ENCODE data around the gene NME7. TPM values are rescaled to one million over a fixed set of nuclear protein-coding genes. Genes with fewer than 3 reads are reported as not detected.

Gene NME7
- total and polyA plus RNA-seq, 2 experiments from 2014 or later: 22.3 to 35.3 TPM

GRCh38 chr1:169395955-169396354, 28.4 kb upstream of the NME7 start:
- Histone ChIP-seq H3K27ac (no peak overlapping the region), H3K9ac (no peak overlapping the region), H3K9me2 (ENCODE audit: insufficient read depth) (no peaks in the 10 kb centered on the region), H3F3A (ENCODE audit: insufficient read depth) (no peaks in the 10 kb centered on the region; the same call in 1 of the 2 replicates), H3K9me3 (ENCODE audit: low read depth) (no peaks in the 10 kb centered on the region), H3K4me2 (ENCODE audit: unreplicated experiment) (no peak overlapping the region), H2AFZ (no peak overlapping the region), H3K4me3 (no peak overlapping the region), H3K4me1 (ENCODE audit: insufficient read depth) (no peaks in the 10 kb centered on the region), H3K36me3 (ENCODE audit: low read depth) (peaks cover 38% of the 10 kb centered on the region), H3K27me3 (replicated peaks; ENCODE audit: insufficient read depth) (no peaks in the 10 kb centered on the region), H4K20me1 (ENCODE audit: insufficient read depth) (no peaks in the 10 kb centered on the region), H3K79me2 (ENCODE audit: insufficient read depth) (no peaks in the 10 kb centered on the region)
- peak; percentile 6 for DNase-seq
- in situ Hi-C loops (cut with MboI): no loop called here
- TF ChIP-seq EZH2 (IDR thresholded peaks at IDR 0.05; ENCODE audit: insufficient read depth, poor library complexity, severe bottlenecking) (no peak), EZH2phosphoT487 (IDR thresholded peaks at IDR 0.05; ENCODE audit: insufficient read depth, low read depth) (no peak)
- 68% methylated on average over 3 of the region's 3 CpGs for WGBS, 2 experiments (ENCODE audit: low coverage in 1 of 2, low lambda C conversion rate in 2 of 2, missing lambda C conversion rate in 2 of 2)

- Histone ChIP-seq H3K36me3 (ENCODE audit: low read depth) (peaks cover 63% of the 10 kb centered on the region), H4K20me1 (ENCODE audit: insufficient read depth) (no peaks in the 10 kb centered on the region), H3K27me3 (replicated peaks; ENCODE audit: insufficient read depth) (no peaks in the 10 kb centered on the region), H3K79me2 (ENCODE audit: insufficient read depth) (no peaks in the 10 kb centered on the region), H2AFZ (no peak overlapping the region), H3K9ac (no peak overlapping the region), H3K9me3 (ENCODE audit: low read depth) (no peaks in the 10 kb centered on the region), H3K9me2 (ENCODE audit: insufficient read depth) (no peaks in the 10 kb centered on the region), H3K27ac (no peak overlapping the region), H3K4me2 (ENCODE audit: unreplicated experiment) (no peak overlapping the region), H3K4me3 (no peak overlapping the region), H3F3A (ENCODE audit: insufficient read depth) (no peaks in the 10 kb centered on the region; the same call in 1 of the 2 replicates), H3K4me1 (ENCODE audit: insufficient read depth) (no peaks in the 10 kb centered on the region)
- WGBS, 2 experiments (ENCODE audit: low coverage in 1 of 2, low lambda C conversion rate in 2 of 2, missing lambda C conversion rate in 2 of 2): 96 to 97% methylated on average over 1 of the region's 1 CpG
- in situ Hi-C loops (cut with MboI): no loop called here
- no peak for TF ChIP-seq EZH2phosphoT487 (IDR thresholded peaks at IDR 0.05; ENCODE audit: insufficient read depth, low read depth)
- no peak for TF ChIP-seq EZH2 (IDR thresholded peaks at IDR 0.05; ENCODE audit: insufficient read depth, poor library complexity, severe bottlenecking)
- DNase-seq: no peak
Measured at GRCh38 chr1:169392406-169392805, 24.8 kb upstream of the NME7 start.

- H3K4me2 ChIP-seq (ENCODE audit: unreplicated experiment): no peak overlapping the region
- H3K4me3 ChIP-seq: no peak overlapping the region
- no peak for DNase-seq
- H3K27ac ChIP-seq: no peak overlapping the region
- H3K27me3 ChIP-seq (replicated peaks; ENCODE audit: insufficient read depth): no peaks in the 10 kb centered on the region
- no peaks in the 10 kb centered on the region for H3K79me2 ChIP-seq (ENCODE audit: insufficient read depth)
- no peaks in the 10 kb centered on the region for H3K4me1 ChIP-seq (ENCODE audit: insufficient read depth)
- no peaks in the 10 kb centered on the region; the same call in 1 of the 2 replicates for H3F3A ChIP-seq (ENCODE audit: insufficient read depth)
- H3K9ac ChIP-seq: no peak overlapping the region
- H2AFZ ChIP-seq: no peak overlapping the region
- H3K36me3 ChIP-seq (ENCODE audit: low read depth): peaks cover 69% of the 10 kb centered on the region
- H4K20me1 ChIP-seq (ENCODE audit: insufficient read depth): no peaks in the 10 kb centered on the region
- H3K9me2 ChIP-seq (ENCODE audit: insufficient read depth): no peaks in the 10 kb centered on the region
- in situ Hi-C loops (cut with MboI): no loop called here
- TF ChIP-seq EZH2phosphoT487 (IDR thresholded peaks at IDR 0.05; ENCODE audit: insufficient read depth, low read depth) (no peak), EZH2 (IDR thresholded peaks at IDR 0.05; ENCODE audit: insufficient read depth, poor library complexity, severe bottlenecking) (no peak)
- no peaks in the 10 kb centered on the region for H3K9me3 ChIP-seq (ENCODE audit: low read depth)
Measured at GRCh38 chr1:169390303-169390702, 22.7 kb upstream of the NME7 start.

GRCh38 chr1:169387399-169387798, 19.8 kb upstream of the NME7 start:
- H2AFZ ChIP-seq: no peak overlapping the region
- H3K4me2 ChIP-seq (ENCODE audit: unreplicated experiment): no peak overlapping the region
- H4K20me1 ChIP-seq (ENCODE audit: insufficient read depth): no peaks in the 10 kb centered on the region
- DNase-seq: no peak
- in situ Hi-C loops (cut with MboI): no loop called here
- no peaks in the 10 kb centered on the region for H3K9me3 ChIP-seq (ENCODE audit: low read depth)
- H3K27me3 ChIP-seq (replicated peaks; ENCODE audit: insufficient read depth): no peaks in the 10 kb centered on the region
- H3F3A ChIP-seq (ENCODE audit: insufficient read depth): no peaks in the 10 kb centered on the region; the same call in 1 of the 2 replicates
- no peaks in the 10 kb centered on the region for H3K4me1 ChIP-seq (ENCODE audit: insufficient read depth)
- 0 out of 2 replicates have a peak, but pooled peaks cover 3% of the 10 kb centered on the region for H3K79me2 ChIP-seq (ENCODE audit: insufficient read depth)
- peaks cover 76% of the 10 kb centered on the region for H3K36me3 ChIP-seq (ENCODE audit: low read depth)
- no peaks in the 10 kb centered on the region for H3K9me2 ChIP-seq (ENCODE audit: insufficient read depth)
- H3K4me3 ChIP-seq: no peak overlapping the region
- no peak overlapping the region for H3K9ac ChIP-seq
- H3K27ac ChIP-seq: no peak overlapping the region
- TF ChIP-seq EZH2phosphoT487 (IDR thresholded peaks at IDR 0.05; ENCODE audit: insufficient read depth, low read depth): no peak
- no peak for TF ChIP-seq EZH2 (IDR thresholded peaks at IDR 0.05; ENCODE audit: insufficient read depth, poor library complexity, severe bottlenecking)

- DNase-seq: no peak
- H3F3A ChIP-seq (ENCODE audit: insufficient read depth): no peaks in the 10 kb centered on the region
- H3K36me3 ChIP-seq (ENCODE audit: low read depth): peaks cover 83% of the 10 kb centered on the region
- H3K9ac ChIP-seq: no peak overlapping the region
- TF ChIP-seq EZH2phosphoT487 (IDR thresholded peaks at IDR 0.05; ENCODE audit: insufficient read depth, low read depth) (no peak), EZH2 (IDR thresholded peaks at IDR 0.05; ENCODE audit: insufficient read depth, poor library complexity, severe bottlenecking) (no peak)
- WGBS, 2 experiments (ENCODE audit: low coverage in 1 of 2, low lambda C conversion rate in 2 of 2, missing lambda C conversion rate in 2 of 2): 97 to 98% methylated on average over 4 of the region's 4 CpGs
- H3K79me2 ChIP-seq (ENCODE audit: insufficient read depth): peaks cover 10% of the 10 kb centered on the region; the same call in 1 of the 2 replicates
- no peak overlapping the region for H2AFZ ChIP-seq
- H3K4me2 ChIP-seq (ENCODE audit: unreplicated experiment): no peak overlapping the region
- H3K9me3 ChIP-seq (ENCODE audit: low read depth): no peaks in the 10 kb centered on the region
- no peaks in the 10 kb centered on the region for H4K20me1 ChIP-seq (ENCODE audit: insufficient read depth)
- H3K27me3 ChIP-seq (replicated peaks; ENCODE audit: insufficient read depth): no peaks in the 10 kb centered on the region
- H3K9me2 ChIP-seq (ENCODE audit: insufficient read depth): no peaks in the 10 kb centered on the region
- no peaks in the 10 kb centered on the region for H3K4me1 ChIP-seq (ENCODE audit: insufficient read depth)
- in situ Hi-C loops (cut with MboI): no loop called here
- H3K27ac ChIP-seq: no peak overlapping the region
- H3K4me3 ChIP-seq: no peak overlapping the region
Measured at GRCh38 chr1:169383449-169383848, 15.9 kb upstream of the NME7 start.
